DMS79 (cell line): ENCODE measurements around the gene TMEM87B.

Experiments
- DNase-seq: peaks from one replicate; lab custom pipeline; 2025; lab: John Stamatoyannopoulos, UW

Gene TMEM87B, protein sequence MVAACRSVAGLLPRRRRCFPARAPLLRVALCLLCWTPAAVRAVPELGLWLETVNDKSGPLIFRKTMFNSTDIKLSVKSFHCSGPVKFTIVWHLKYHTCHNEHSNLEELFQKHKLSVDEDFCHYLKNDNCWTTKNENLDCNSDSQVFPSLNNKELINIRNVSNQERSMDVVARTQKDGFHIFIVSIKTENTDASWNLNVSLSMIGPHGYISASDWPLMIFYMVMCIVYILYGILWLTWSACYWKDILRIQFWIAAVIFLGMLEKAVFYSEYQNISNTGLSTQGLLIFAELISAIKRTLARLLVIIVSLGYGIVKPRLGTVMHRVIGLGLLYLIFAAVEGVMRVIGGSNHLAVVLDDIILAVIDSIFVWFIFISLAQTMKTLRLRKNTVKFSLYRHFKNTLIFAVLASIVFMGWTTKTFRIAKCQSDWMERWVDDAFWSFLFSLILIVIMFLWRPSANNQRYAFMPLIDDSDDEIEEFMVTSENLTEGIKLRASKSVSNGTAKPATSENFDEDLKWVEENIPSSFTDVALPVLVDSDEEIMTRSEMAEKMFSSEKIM

GRCh38 chr2:112054847-112055729 is at the start of gene TMEM87B:
TSS of gene TMEM87B (plus strand) at chr2:112055269. CDS start at chr2:112055592, 323 bp downstream.
- DNase-seq = peak; percentile 87

DNA sequence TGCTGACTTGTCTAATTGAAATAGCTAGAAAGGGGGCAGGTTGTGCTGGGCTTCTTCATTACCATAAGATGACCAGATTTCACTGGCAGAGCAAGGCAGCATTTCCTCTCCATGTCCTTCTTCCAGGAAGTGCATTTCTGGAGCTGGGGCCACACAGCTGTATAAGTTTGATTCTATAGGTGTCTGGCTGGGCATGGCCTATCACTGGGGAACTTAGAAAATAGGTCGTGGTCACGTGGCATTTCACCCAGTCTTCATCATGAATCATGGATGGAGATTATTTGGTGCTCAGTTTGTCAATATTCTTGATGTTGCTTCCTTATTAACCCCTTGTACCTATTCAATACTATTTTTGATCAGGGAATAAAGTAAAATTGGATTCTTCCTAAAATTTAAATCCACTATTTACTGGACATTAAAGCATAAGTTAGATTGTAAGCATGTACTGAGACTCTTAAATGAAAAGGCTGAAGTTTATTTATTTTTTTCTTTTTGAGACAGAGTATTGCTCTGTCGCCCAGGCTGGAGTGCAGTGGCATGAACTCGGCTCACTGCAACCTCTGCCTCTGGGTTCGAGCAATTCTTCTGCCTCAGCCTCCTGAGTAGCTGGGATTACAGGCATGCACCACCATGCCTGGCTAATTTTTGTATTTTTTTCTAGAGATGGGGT is 49.5 kb upstream of the TMEM87B start:
- no peak for DNase-seq

GRCh38 chr2:112006076-112006410 is 49.0 kb upstream of the TMEM87B start:
- no peak for DNase-seq

DNA sequence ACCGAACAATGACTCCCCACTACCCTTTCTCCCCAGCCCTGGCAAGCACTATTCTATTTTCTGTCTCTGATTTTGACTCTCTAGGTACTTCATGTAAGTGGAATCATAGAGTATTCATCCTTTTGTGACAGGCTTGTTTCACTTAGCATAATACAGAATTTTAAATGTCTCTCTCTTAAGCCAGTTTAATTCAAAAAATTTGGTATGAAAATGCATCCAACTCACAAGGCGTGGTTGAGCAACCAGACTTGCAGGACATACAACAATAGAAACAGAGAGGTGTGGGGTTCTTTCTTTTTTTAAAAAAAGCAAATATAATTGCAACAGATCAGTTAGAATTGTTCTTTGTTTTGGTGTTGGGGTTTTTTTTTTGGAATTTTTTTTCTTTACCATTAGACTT is 47.6 kb upstream of the TMEM87B start:
- no peak for DNase-seq

- DNase-seq = no peak
These were observed 46.1 kb upstream of the TMEM87B start for GRCh38 chr2:112008910-112009485.

DNA sequence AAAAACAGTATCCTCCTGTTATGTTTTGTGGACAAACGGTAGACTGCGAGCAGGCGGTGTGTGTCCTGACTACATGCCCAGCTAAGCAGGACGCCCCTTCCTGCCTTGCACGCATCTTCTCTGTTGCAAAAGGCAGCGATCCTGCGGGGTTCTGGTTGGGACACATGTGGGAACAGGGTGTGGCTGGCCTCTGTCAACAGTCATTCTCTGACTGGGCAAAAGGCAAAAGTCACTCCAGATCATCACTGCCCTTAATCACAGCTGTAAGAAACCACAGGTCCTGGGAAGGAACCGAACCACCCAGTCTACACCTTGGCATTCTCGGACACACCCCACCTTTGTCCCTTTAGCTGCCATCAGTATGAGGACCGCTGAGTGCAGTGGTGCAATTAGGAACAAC is 44.3 kb upstream of the TMEM87B start:
- DNase-seq = no peak

GRCh38 chr2:112012556-112012955 is 42.5 kb upstream of the TMEM87B start:
- DNase-seq = no peak

- DNase-seq = no peak
These were observed 36.2 kb upstream of the TMEM87B start for GRCh38 chr2:112018846-112019245.

DNA sequence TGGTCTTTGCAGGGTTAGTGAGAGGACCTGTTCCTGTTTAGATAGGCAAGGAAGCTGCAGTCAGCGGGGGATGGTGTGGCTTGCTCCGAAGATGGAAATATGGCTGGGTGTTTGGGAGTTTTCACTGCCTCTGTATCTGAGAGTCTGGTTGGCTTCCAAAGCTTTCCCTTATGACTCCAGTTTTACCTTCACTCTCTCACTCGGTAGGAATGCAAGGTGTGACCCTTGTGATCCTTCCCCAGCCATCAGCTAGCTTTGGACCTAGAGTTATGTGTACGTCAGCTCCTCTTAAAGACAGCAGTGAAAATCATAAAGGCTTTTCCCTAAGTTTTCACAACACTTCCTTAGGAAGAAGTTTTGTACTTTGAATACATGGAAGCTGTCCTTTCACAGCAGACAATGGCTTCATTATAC is 35.5 kb upstream of the TMEM87B start:
- no peak for DNase-seq

- no peak for DNase-seq
These were observed 34.5 kb upstream of the TMEM87B start for GRCh38 chr2:112020561-112020960.

DNA sequence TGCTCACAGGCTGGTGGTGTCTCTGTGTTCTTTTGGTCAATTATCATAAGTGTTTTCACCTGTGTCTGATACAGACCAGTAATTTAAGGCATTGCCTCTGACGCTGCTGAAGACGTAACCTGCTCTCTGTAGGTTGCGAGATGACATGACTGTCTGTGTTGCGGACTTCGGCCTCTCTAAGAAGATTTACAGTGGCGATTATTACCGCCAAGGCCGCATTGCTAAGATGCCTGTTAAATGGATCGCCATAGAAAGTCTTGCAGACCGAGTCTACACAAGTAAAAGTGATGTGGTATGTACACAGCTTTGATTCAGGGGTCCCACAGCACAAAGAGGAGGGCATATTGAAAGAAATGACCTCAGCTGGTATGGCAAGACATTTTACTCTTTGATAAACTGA is 33.8 kb upstream of the TMEM87B start:
- DNase-seq = no peak

- DNase-seq = peak; percentile 25
These were observed 33.3 kb upstream of the TMEM87B start for GRCh38 chr2:112021781-112022231.

GRCh38 chr2:112023707-112024106 is 31.4 kb upstream of the TMEM87B start:
- DNase-seq = no peak

- DNase-seq = no peak
These were observed 30.8 kb upstream of the TMEM87B start for GRCh38 chr2:112024231-112024630.

- no peak for DNase-seq
These were observed 30.1 kb upstream of the TMEM87B start for GRCh38 chr2:112024896-112025491.

DNA sequence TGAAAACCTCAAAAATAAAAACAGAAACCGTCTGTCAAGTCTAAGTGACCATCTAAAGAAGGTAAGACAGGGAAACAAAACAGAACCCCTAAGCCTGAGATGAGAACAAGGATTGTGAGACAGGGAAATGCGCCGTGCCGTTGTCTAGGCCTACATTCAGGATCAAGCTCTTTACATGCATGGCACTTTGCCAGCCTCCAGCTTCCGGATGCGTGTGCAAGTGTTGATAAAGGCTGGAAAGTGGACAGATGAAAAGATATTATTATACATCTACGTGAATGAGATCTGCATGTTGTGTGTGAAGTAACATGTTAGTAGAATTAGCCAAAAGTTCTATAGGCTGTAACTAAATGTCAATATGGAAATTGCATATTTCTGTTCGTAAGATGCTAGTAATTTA is 28.6 kb upstream of the TMEM87B start:
- no peak for DNase-seq

GRCh38 chr2:112027767-112028166 is 27.3 kb upstream of the TMEM87B start:
- DNase-seq = no peak

GRCh38 chr2:112029164-112029563 is 25.9 kb upstream of the TMEM87B start:
- DNase-seq = no peak

DNA sequence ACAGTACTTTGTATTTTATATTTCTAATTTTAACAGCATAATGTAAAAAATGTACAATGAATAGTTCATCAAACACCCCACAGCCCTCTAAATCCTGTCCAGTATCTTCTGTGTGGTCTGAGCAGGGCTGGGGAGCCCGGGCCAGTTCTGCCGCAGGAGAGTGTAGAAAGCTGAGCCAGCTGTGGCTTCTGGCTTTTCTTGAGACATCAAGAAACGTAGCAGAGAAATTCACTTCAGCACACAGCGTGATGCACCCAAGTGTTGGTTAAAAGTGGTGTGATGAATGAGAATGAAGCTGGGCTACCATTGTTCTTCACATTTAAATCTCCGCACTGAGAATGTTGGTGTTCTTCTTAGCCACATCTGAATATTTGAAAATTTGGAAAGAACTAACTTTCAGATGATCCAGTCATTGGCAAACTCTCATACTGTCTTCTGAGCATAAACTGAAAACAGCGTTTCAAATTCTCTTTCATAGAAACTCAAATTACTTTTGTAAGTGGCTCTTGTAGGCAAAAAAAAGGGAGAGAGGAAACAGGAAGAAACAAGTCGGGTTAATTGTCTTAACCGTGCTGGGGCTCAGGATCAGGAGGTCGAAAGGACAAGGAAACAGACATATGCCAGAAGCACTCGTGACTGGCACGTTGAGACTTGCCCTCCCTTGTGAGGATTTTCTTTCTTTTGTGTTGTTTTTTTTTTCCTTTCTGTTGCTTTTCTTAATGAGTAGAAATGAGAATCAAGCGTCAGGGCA is 23.4 kb upstream of the TMEM87B start:
- peak; percentile 98 for DNase-seq

DNA sequence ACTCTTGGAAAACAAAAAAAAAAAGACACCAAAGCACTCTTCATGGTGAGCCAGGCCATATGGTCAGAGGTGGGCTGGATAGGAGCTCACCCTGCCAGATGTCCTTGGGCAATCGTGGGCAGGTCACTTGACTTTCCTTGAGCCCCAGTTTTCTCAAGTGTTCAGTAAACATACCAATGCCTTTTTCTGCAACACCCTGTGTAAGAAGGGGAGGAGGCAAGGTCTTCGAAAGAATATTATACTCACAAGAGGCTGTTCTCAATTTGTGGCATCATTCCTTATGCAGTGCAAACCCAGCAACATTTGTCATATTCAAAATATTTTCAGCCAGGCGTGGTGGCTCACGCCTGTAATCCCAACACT is 22.9 kb upstream of the TMEM87B start:
- DNase-seq = peak; percentile 98
